ENCODE data around the gene CATSPER3.

DNA sequence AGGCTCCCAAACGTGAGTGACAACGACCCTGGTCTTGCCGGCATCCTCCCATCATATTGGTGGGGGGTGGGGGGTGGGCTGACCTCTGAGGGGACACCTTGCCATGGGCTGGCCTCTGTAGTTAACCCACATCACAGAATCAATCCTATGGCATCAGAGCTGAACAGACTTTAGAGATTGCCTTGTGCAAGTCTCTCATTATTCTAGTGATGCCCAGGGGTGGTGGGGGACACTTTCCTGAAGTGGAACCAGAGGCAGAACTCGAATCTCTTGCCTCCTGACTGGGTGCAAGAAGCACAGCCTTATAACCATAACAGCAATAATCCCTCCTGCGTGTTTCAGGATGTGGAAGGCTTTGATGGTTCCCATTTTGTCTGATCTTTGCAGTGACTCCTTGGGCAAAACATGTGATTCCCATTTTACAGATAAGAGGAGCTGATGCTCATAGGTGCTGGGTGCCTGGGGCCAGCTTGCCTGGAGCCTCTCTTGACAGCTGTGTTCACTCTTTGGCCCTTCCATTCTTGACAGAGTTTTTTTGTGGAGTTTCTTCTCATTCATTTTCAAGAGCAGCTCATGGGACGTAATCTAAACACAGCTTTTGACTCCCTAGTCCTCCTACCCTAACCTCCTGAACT lies 84.9 kb downstream of the CATSPER3 start:
- TF ChIP-seq HDAC6 (IDR thresholded peaks at IDR 0.05; ENCODE audit: low read depth, low read length) (no peak), RAD21 (IDR thresholded peaks at IDR 0.05 in 1 of 2, conservative IDR thresholded peaks at IDR 0.05 in 1 of 2; ENCODE audit: low read depth in 2 of 2, low read length in 2 of 2) (no peak), RFX5 (IDR thresholded peaks at IDR 0.05; ENCODE audit: borderline replicate concordance, low read depth, low read length) (no peak)
- TF ChIP-seq, protein P1, sequence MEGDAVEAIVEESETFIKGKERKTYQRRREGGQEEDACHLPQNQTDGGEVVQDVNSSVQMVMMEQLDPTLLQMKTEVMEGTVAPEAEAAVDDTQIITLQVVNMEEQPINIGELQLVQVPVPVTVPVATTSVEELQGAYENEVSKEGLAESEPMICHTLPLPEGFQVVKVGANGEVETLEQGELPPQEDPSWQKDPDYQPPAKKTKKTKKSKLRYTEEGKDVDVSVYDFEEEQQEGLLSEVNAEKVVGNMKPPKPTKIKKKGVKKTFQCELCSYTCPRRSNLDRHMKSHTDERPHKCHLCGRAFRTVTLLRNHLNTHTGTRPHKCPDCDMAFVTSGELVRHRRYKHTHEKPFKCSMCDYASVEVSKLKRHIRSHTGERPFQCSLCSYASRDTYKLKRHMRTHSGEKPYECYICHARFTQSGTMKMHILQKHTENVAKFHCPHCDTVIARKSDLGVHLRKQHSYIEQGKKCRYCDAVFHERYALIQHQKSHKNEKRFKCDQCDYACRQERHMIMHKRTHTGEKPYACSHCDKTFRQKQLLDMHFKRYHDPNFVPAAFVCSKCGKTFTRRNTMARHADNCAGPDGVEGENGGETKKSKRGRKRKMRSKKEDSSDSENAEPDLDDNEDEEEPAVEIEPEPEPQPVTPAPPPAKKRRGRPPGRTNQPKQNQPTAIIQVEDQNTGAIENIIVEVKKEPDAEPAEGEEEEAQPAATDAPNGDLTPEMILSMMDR (IDR thresholded peaks at IDR 0.05; ENCODE audit: control extremely low read depth in 1 of 3, insufficient read depth in 1 of 3, low read depth in 1 of 3, low read length in 3 of 3): no peak
- TF ChIP-seq, protein P2, sequence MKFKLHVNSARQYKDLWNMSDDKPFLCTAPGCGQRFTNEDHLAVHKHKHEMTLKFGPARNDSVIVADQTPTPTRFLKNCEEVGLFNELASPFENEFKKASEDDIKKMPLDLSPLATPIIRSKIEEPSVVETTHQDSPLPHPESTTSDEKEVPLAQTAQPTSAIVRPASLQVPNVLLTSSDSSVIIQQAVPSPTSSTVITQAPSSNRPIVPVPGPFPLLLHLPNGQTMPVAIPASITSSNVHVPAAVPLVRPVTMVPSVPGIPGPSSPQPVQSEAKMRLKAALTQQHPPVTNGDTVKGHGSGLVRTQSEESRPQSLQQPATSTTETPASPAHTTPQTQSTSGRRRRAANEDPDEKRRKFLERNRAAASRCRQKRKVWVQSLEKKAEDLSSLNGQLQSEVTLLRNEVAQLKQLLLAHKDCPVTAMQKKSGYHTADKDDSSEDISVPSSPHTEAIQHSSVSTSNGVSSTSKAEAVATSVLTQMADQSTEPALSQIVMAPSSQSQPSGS (IDR thresholded peaks at IDR 0.05; ENCODE audit: low read length): no peak
- TF ChIP-seq, protein P3, sequence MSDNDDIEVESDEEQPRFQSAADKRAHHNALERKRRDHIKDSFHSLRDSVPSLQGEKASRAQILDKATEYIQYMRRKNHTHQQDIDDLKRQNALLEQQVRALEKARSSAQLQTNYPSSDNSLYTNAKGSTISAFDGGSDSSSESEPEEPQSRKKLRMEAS (IDR thresholded peaks at IDR 0.05): no peak
